Adrenal gland (tissue), 5 donors: ENCODE measurements around the gene ODR4.

ENCODE experiments used
- POLR2A ChIP-seq, 2 donors: fragments of 450-650 bp; IDR thresholded peaks; one replicate each; pipeline ENCODE4 v1.6.1; 2017; ENCODE audit warnings: antibody characterized with exemption in 2 of 2, mild to moderate bottlenecking in 2 of 2, moderate library complexity in 1 of 2
- TF ChIP-seq, protein P1 (sequence below), 6 experiments: fragments of 450-650 bp in 4 of 6; fragments of 200-600 bp in 2 of 6; sonication (generic) in 1 of 6; IDR thresholded peaks; 1 replicate in 5 of 6; 2 replicates in 1 of 6; pipeline versions ENCODE4 v1.5.1 to v1.8.0; 2016 to 2021; ENCODE audit warnings: antibody characterized with exemption in 6 of 6, mild to moderate bottlenecking in 2 of 6, moderate library complexity in 1 of 6
- donor health status: DM: no; HTN: no; CAD: no.

DNA sequence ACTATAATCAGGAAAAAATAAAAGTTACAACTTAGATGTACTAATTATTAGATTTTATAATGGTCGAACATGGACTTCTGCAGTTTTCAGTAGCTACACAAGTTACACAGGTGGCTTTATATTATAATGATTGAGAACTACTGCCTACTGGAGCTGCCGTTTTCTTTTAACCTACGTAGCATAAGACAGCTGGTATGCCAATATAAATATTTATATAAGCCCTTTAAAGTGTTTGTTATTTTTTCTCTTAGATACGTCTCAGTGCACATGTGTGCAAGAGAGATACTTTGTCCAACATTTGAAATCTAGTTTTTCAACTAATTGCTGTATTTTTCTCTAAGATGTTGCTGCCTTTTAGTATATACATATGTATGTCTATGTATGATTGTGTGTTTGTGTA, 42.9 kb downstream of the ODR4 start:
- TF ChIP-seq, protein P1, sequence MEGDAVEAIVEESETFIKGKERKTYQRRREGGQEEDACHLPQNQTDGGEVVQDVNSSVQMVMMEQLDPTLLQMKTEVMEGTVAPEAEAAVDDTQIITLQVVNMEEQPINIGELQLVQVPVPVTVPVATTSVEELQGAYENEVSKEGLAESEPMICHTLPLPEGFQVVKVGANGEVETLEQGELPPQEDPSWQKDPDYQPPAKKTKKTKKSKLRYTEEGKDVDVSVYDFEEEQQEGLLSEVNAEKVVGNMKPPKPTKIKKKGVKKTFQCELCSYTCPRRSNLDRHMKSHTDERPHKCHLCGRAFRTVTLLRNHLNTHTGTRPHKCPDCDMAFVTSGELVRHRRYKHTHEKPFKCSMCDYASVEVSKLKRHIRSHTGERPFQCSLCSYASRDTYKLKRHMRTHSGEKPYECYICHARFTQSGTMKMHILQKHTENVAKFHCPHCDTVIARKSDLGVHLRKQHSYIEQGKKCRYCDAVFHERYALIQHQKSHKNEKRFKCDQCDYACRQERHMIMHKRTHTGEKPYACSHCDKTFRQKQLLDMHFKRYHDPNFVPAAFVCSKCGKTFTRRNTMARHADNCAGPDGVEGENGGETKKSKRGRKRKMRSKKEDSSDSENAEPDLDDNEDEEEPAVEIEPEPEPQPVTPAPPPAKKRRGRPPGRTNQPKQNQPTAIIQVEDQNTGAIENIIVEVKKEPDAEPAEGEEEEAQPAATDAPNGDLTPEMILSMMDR (IDR thresholded peaks at IDR 0.05), result no peak
- TF ChIP-seq POLR2A (IDR thresholded peaks at IDR 0.05), result no peak
